Esophagus (tissue), 2 donors: ENCODE measurements around the gene AFG3L2. TPM values are rescaled to one million over a fixed set of nuclear protein-coding genes. Genes with fewer than 3 reads are reported as not detected.

ENCODE experiments used
- H3K27ac ChIP-seq, 2 donors: one replicate each; pipeline ENCODE4 v1.5.1; 2013; ENCODE audit warnings: low read depth in 2 of 2, mild to moderate bottlenecking in 2 of 2, inconsistent platforms in 1 of 2, low read length in 1 of 2, moderate library complexity in 1 of 2
- H3K27me3 ChIP-seq, 2 donors: one replicate each; pipeline ENCODE4 v1.6.1; 2013; ENCODE audit warnings: low read length in 2 of 2, control low read depth in 1 of 2, mild to moderate bottlenecking in 1 of 2; ENCODE audit not compliant: insufficient read depth in 2 of 2, control insufficient read depth in 1 of 2
- H3K36me3 ChIP-seq, 2 donors: one replicate each; pipeline ENCODE4 v1.6.1; 2013; ENCODE audit warnings: low read length in 1 of 2; ENCODE audit not compliant: control insufficient read depth in 2 of 2, insufficient read depth in 2 of 2
- H3K4me1 ChIP-seq, 2 donors: one replicate each; pipeline ENCODE4 v1.6.1; 2013; ENCODE audit warnings: low read length in 1 of 2; ENCODE audit not compliant: control insufficient read depth in 2 of 2, insufficient read depth in 2 of 2
- H3K4me3 ChIP-seq, 2 donors: one replicate each; pipeline ENCODE4 v1.5.1; 2013; ENCODE audit warnings: low read length in 2 of 2, mild to moderate bottlenecking in 2 of 2, low read depth in 1 of 2, moderate library complexity in 1 of 2
- H3K9me3 ChIP-seq, 2 donors: one replicate each; pipeline ENCODE4 v1.6.1; 2013; ENCODE audit warnings: mild to moderate bottlenecking in 2 of 2, low read depth in 1 of 2, low read length in 1 of 2, moderate library complexity in 1 of 2; ENCODE audit not compliant: control insufficient read depth in 2 of 2, insufficient read depth in 1 of 2
- whole genome bisulfite sequencing, 2 donors: extraction: QIAGEN DNeasy Blood & Tissue Kit; methylation state at CpG; one replicate each; pipeline ENCODE4 v1.1.7; 2013; 5-methylcytosine and 5-hydroxymethylcytosine counted together
- polyA plus RNA-seq, 2 donors: library from polyadenylated mRNA; stranded (reverse); fragments of 200-250 nt; gene quantifications; one replicate each; pipeline ENCODE4 v1.2.3, GENCODE V29; 2013
- donor health status: healthy with polysubstance abuse.
- donor health status: Bipolar disorder and iron deficiency.

AFG3L2 gene
- polyA plus RNA-seq: 10 to 100 TPM; 14.7 to 34.0 TPM

GRCh38 chr18:12376754-12377555 lies at the start of gene AFG3L2:
Gene AFG3L2, minus strand, starts transcription at chr18:12377227. Its CDS starts 145 bp downstream, at chr18:12377082.
- WGBS, 2 donors: 1% methylated on average over 74 to 100 of the region's 100 CpGs
- H3K4me1 ChIP-seq: peaks cover 4 to 5% of the 10 kb centered on the region in 2 donors
- H3K27ac ChIP-seq: peak within 1 kb of the TSS; percentile 99
- H3K9me3 ChIP-seq: no peaks in the 10 kb centered on the region
- no peaks in the 10 kb centered on the region for H3K36me3 ChIP-seq
- no peaks in the 10 kb centered on the region for H3K27me3 ChIP-seq
- H3K4me3 ChIP-seq: peak within 1 kb of the TSS; percentile 64 to 90

GRCh38 chr18:12424252-12424651 lies 47.2 kb upstream of the AFG3L2 start:
- WGBS, 2 donors: 78 to 93% methylated on average over 4 of the region's 4 CpGs
- peaks cover 0 to 6% of the 10 kb centered on the region in 2 donors for H3K4me1 ChIP-seq
- no peaks in the 10 kb centered on the region for H3K36me3 ChIP-seq
- H3K9me3 ChIP-seq: no peaks in the 10 kb centered on the region
- no peak overlapping the region for H3K27ac ChIP-seq
- no peaks in the 10 kb centered on the region for H3K27me3 ChIP-seq
- no peak overlapping the region for H3K4me3 ChIP-seq

- H3K27ac ChIP-seq: no peak overlapping the region
- 80 to 86% methylated on average over 5 of the region's 5 CpGs for WGBS, 2 donors
- H3K27me3 ChIP-seq: no peaks in the 10 kb centered on the region
Observed at GRCh38 chr18:12423820-12424219, 46.8 kb upstream of the AFG3L2 start.

GRCh38 chr18:12423393-12423792 lies 46.4 kb upstream of the AFG3L2 start:
- Histone ChIP-seq H3K27ac (no peak overlapping the region), H3K9me3 (no peaks in the 10 kb centered on the region), H3K4me3 (no peak overlapping the region), H3K4me1 (peaks cover 0 to 6% of the 10 kb centered on the region in 2 donors), H3K36me3 (no peaks in the 10 kb centered on the region), H3K27me3 (no peaks in the 10 kb centered on the region)
- 93 to 96% methylated on average over 10 of the region's 10 CpGs for WGBS, 2 donors

More at GRCh38 chr18:12423820-12424219, 46.8 kb upstream of the AFG3L2 start:
- no peaks in the 10 kb centered on the region for H3K36me3 ChIP-seq
- H3K4me3 ChIP-seq: no peak overlapping the region
- H3K9me3 ChIP-seq: no peaks in the 10 kb centered on the region
- peaks cover 0 to 6% of the 10 kb centered on the region in 2 donors for H3K4me1 ChIP-seq

- H3K4me1 ChIP-seq: peaks cover 0 to 6% of the 10 kb centered on the region in 2 donors
- H3K36me3 ChIP-seq: no peaks in the 10 kb centered on the region
- WGBS, 2 donors: 84 to 88% methylated on average over 9 of the region's 9 CpGs
- no peak overlapping the region for H3K4me3 ChIP-seq
- no peak overlapping the region for H3K27ac ChIP-seq
- no peaks in the 10 kb centered on the region for H3K9me3 ChIP-seq
- no peaks in the 10 kb centered on the region for H3K27me3 ChIP-seq
Observed at GRCh38 chr18:12422936-12423335, 45.9 kb upstream of the AFG3L2 start.

GRCh38 chr18:12421732-12422131 lies 44.7 kb upstream of the AFG3L2 start:
- Histone ChIP-seq H3K36me3 (no peaks in the 10 kb centered on the region), H3K4me1 (peaks cover 0 to 6% of the 10 kb centered on the region in 2 donors), H3K27me3 (no peaks in the 10 kb centered on the region), H3K27ac (no peak overlapping the region), H3K9me3 (no peaks in the 10 kb centered on the region), H3K4me3 (no peak overlapping the region)
- WGBS, 2 donors: 82 to 83% methylated on average over 5 of the region's 5 CpGs

GRCh38 chr18:12420821-12421421 lies 43.9 kb upstream of the AFG3L2 start:
- Histone ChIP-seq H3K27me3 (no peaks in the 10 kb centered on the region), H3K36me3 (no peaks in the 10 kb centered on the region), H3K4me3 (no peak overlapping the region), H3K27ac (no peak overlapping the region), H3K4me1 (peaks cover 0 to 6% of the 10 kb centered on the region in 2 donors), H3K9me3 (no peaks in the 10 kb centered on the region)
- 46 to 61% methylated on average over 20 to 27 of the region's 27 CpGs for WGBS, 2 donors

- H3K27me3 ChIP-seq: no peaks in the 10 kb centered on the region
- H3K4me3 ChIP-seq: no peak overlapping the region
- no peaks in the 10 kb centered on the region for H3K9me3 ChIP-seq
- H3K4me1 ChIP-seq: peaks cover 0 to 6% of the 10 kb centered on the region in 2 donors
- H3K36me3 ChIP-seq: no peaks in the 10 kb centered on the region
- no peak overlapping the region for H3K27ac ChIP-seq
- WGBS, 2 donors: 81 to 84% methylated on average over 4 of the region's 4 CpGs
Observed at GRCh38 chr18:12417687-12418086, 40.7 kb upstream of the AFG3L2 start.

- no peak overlapping the region for H3K27ac ChIP-seq
- WGBS, 2 donors: 79% methylated on average over 5 of the region's 5 CpGs
Observed at GRCh38 chr18:12416098-12416729, 39.2 kb upstream of the AFG3L2 start.

More at GRCh38 chr18:12416098-12416729, 39.2 kb upstream of the AFG3L2 start:
- Histone ChIP-seq H3K4me3 (no peak overlapping the region), H3K27me3 (no peaks in the 10 kb centered on the region), H3K36me3 (no peaks in the 10 kb centered on the region), H3K9me3 (no peaks in the 10 kb centered on the region), H3K4me1 (peaks cover 0 to 6% of the 10 kb centered on the region in 2 donors)
